Fibroblast of villous mesenchyme (primary cell): ENCODE data around the gene C16orf95. TPM values are rescaled to one million over a fixed set of nuclear protein-coding genes. Genes with fewer than 3 reads are reported as not detected.

Experiments used
- DNase-seq: peaks from one replicate; pipeline ENCODE4 v3.0.0-alpha.2; 2010; ENCODE audit warnings: low read depth
- H3K4me3 ChIP-seq: 2 replicates; pipeline ENCODE4 v1.5.1; 2011; ENCODE audit warnings: low read depth, mild to moderate bottlenecking, low read length
- total RNA-seq: library from RNA; depleted of rRNA; stranded (reverse); fragments of >200 nt; gene quantifications from 2 replicates; pipeline ENCODE4 v1.2.3, GENCODE V29; 2012
- TF ChIP-seq, protein P1 (sequence below): IDR thresholded peaks from 2 replicates; pipeline ENCODE4 v1.5.1; 2012; ENCODE audit warnings: low read depth, mild to moderate bottlenecking, low read length; ENCODE audit not compliant: insufficient read depth

The C16orf95 gene
- total RNA-seq, 1 donor: 4.7 TPM

- DNase-seq: no peak
- no peak overlapping the region for H3K4me3 ChIP-seq
- TF ChIP-seq, protein P1, sequence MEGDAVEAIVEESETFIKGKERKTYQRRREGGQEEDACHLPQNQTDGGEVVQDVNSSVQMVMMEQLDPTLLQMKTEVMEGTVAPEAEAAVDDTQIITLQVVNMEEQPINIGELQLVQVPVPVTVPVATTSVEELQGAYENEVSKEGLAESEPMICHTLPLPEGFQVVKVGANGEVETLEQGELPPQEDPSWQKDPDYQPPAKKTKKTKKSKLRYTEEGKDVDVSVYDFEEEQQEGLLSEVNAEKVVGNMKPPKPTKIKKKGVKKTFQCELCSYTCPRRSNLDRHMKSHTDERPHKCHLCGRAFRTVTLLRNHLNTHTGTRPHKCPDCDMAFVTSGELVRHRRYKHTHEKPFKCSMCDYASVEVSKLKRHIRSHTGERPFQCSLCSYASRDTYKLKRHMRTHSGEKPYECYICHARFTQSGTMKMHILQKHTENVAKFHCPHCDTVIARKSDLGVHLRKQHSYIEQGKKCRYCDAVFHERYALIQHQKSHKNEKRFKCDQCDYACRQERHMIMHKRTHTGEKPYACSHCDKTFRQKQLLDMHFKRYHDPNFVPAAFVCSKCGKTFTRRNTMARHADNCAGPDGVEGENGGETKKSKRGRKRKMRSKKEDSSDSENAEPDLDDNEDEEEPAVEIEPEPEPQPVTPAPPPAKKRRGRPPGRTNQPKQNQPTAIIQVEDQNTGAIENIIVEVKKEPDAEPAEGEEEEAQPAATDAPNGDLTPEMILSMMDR: no peak
Observed at GRCh38 chr16:87347932-87348615, 30.9 kb upstream of the C16orf95 start.

DNA sequence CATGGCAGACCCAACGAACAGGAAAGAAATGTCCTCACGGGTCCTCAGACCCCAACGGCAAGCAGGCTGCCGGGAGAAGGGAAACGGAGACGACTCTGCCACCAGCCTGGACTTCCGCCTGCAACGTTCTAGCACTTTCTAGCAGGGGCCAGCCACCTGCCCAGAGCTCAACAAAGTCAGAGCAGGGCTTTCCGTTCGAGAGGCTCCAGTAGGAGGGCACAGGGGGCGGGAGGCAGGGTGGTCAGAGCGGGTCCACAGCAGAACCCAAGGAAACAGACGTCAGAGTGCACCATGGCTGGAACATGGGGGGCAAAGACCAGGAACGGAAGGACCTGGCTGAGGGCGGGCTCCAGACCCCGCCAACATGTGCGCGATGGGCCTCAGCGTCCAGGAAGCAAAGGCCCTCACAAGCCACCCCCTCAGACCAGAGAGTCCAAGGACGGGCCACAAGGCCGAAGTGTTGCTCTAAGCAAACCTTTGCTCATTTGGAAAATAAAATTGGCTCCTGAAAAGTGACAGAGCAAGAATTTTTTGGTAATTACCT is 29.4 kb upstream of the C16orf95 start:
- TF ChIP-seq, protein P1: no peak
- no peak for DNase-seq
- no peak overlapping the region for H3K4me3 ChIP-seq

DNA sequence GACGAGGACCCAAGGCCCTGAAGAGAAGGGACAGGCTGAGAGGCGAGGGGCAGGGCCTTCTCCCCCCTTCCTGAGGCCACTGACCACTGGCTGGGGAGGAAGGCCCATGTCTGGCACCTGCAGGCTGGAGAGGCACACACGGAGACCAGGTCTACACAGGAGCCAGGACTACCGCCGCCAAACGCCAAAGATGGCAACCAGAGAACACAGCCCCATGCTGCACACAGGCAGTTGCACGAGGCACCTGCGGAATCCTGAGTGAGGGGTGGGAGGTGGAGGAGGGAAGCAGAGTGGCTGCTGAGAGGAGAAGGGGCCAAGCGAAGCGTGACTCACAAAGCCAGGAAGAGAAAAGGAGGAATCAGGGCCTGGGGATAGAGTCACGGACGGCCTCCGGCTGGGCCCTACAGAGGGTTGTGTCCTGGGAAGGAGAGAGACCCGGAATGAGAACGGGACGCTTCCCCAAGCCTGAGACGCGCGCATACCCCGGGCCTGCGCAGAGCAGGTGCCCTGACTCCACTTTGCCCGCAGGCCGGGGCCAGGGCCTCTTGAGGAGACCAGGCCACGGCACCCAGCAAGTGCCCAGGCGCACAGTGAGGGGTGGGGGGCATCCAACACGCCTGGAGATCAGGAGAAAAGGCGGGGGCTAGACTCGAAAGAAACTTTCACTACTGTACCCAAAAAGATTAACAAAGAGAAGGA is 28.7 kb upstream of the C16orf95 start:
- no peak for DNase-seq
- H3K4me3 ChIP-seq: no peak overlapping the region
- TF ChIP-seq, protein P1: no peak

GRCh38 chr16:87344931-87345631 is 27.9 kb upstream of the C16orf95 start:
- peak; percentile 56 for DNase-seq
- H3K4me3 ChIP-seq: no peak overlapping the region
- TF ChIP-seq, protein P1: no peak

DNA sequence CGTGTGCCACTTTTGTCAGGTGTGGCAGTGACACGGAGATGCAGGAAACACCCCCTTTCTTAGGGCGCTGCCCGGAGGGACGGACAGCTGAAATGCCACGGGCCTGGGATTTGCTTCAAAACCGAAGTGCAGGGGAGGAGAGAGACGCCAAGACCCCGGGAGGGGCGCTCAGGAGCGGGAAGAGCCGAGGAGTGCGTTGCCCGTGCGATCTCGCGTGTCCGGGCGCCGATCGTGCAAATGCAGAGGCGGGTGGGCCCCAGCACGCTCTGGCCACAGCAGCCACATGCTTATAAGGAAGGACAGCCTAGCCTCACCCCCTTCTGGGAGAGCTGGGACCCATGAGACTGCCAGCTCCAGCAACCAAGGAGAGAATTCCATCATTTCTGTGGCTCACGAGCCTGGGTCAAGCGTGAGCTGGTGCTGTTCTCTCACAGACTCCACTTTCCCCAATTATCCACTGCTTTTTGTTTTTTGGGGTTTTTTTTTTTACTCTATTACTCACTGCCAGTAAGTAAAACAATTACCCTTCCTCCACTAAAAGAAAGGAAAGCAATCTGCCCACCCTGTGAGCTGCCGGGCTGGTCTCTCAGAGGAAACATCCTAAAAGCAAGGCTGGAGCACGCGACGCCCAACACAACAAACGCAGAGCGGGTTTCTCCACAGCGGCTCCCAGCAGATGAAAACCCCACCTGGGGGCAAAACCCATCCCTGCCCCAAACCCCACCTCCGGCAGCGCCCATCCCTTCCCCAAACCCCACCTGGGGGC is 27.2 kb upstream of the C16orf95 start:
- H3K4me3 ChIP-seq: no peak overlapping the region
- TF ChIP-seq, protein P1: no peak
- DNase-seq: no peak

DNA sequence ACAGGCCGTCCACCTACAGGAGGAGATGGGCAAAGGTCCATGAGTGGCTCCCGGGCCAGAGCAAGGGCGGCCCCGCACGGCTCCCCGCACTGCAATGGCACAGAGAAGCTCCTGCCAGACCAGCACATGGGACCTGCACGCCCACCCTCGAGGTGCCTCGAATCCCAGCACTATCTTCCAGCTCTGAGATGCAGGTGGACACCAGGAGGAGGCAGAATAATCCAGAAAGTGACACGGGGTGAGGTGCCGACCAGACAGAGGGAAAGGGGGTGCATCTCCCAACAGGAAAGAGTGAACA is 26.5 kb upstream of the C16orf95 start:
- no peak overlapping the region for H3K4me3 ChIP-seq
- DNase-seq: no peak
- TF ChIP-seq, protein P1: no peak
